Spleen (tissue), 7 donors: Measurements from ENCODE around the gene NBEA.
"Not testable (repeated sequence)": the region's sequence is repeated elsewhere in the genome, so short reads cannot be mapped to it uniquely, and the experiment has no call there.

Experiments used
- CTCF ChIP-seq, 11 experiments: fragments of 200-600 bp in 7 of 11; fragments of 450-650 bp in 4 of 11; sonication (generic) in 4 of 11; IDR thresholded peaks in 8 of 11; conservative IDR thresholded peaks in 3 of 11; 1 replicate in 7 of 11; 2 replicates in 4 of 11; pipeline versions ENCODE4 v1.4.0 to v1.8.0; 2016 to 2021; ENCODE audit warnings: antibody characterized with exemption in 11 of 11, inconsistent platforms in 4 of 11, mild to moderate bottlenecking in 1 of 11
- POLR2A ChIP-seq, 3 donors: fragments of 450-650 bp; IDR thresholded peaks; one replicate each; pipeline ENCODE4 v1.5.1; 2017; ENCODE audit warnings: antibody characterized with exemption in 3 of 3, mild to moderate bottlenecking in 1 of 3
- donor health status: DM: no; HTN: no; CAD: no; lungs with moderate emphysema.
- donor health status: DM: no; HTN: no; CAD: no.
- donor health status: DM: no; HTN: no; CAD: no.

GRCh38 chr13:35677863-35678262, 735.8 kb downstream of the NBEA start:
- TF ChIP-seq CTCF (IDR thresholded peaks at IDR 0.05 in 8 of 11, conservative IDR thresholded peaks at IDR 0.05 in 3 of 11); POLR2A (IDR thresholded peaks at IDR 0.05): not testable (repeated sequence)
